ENCODE measurements around the gene MPRIP. TPM values are rescaled to one million over a fixed set of nuclear protein-coding genes. Genes with fewer than 3 reads are reported as not detected.

Gene MPRIP
- total and polyA plus RNA-seq, 12 donors, result 88.5 to 234 (median 175) TPM

GRCh38 chr17:17102176-17102575 is 59.9 kb downstream of the MPRIP start:
- intact Hi-C loops (cut with DNase I), result loop anchor here in 1 of 2 donors (5.0 kb wide), 1 partner anchor 50 kb away; no protein-coding TSS in a partner anchor
- 94 to 98% (median 95%) methylated on average over 3 to 6 of the region's 6 CpGs for WGBS, 4 donors
- Histone ChIP-seq H3K9me3 (replicated peaks in 1 of 3) (no peaks in the 10 kb centered on the region), H3K4me1 (replicated peaks in 1 of 2) (peaks cover 6 to 34% of the 10 kb centered on the region in 2 donors), H3K27ac (no peak overlapping the region), H3K27me3 (no peaks in the 10 kb centered on the region), H3K4me3 (no peak overlapping the region), H3K36me3 (replicated peaks in 1 of 2) (peaks cover 0 to 5% of the 10 kb centered on the region in 2 donors)
- TF ChIP-seq POLR2A (IDR thresholded peaks at IDR 0.05), result no peak
- TF ChIP-seq, protein P1, sequence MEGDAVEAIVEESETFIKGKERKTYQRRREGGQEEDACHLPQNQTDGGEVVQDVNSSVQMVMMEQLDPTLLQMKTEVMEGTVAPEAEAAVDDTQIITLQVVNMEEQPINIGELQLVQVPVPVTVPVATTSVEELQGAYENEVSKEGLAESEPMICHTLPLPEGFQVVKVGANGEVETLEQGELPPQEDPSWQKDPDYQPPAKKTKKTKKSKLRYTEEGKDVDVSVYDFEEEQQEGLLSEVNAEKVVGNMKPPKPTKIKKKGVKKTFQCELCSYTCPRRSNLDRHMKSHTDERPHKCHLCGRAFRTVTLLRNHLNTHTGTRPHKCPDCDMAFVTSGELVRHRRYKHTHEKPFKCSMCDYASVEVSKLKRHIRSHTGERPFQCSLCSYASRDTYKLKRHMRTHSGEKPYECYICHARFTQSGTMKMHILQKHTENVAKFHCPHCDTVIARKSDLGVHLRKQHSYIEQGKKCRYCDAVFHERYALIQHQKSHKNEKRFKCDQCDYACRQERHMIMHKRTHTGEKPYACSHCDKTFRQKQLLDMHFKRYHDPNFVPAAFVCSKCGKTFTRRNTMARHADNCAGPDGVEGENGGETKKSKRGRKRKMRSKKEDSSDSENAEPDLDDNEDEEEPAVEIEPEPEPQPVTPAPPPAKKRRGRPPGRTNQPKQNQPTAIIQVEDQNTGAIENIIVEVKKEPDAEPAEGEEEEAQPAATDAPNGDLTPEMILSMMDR (IDR thresholded peaks at IDR 0.05), result no peak
- no peak for DNase-seq

DNA sequence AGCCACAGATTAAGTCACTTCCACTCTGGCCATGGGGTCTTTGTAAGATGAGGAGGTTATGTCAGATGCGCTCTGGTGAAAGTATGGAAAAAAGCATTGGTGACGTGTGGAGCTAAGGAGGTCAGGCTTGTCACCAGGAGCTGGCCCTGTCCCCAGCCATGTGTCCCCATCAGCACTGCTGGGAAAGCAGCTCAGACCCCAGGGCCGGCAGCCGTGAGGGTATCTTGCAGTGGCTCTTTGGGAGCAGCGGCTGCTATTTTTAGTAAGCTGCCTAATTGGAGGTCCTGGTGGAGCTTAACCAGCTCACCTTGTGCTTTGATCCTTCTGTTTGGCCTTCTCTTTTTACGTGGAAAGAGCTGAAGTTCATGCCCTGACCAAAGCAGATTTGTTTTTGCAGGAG is 60.9 kb downstream of the MPRIP start:
- no peaks in the 10 kb centered on the region for H3K27me3 ChIP-seq
- WGBS, 4 donors, result 72 to 87% (median 83%) methylated on average over 6 of the region's 6 CpGs
- no peaks in the 10 kb centered on the region for H3K9me3 ChIP-seq (replicated peaks in 1 of 3)
- H3K4me1 ChIP-seq (replicated peaks in 1 of 2), result peaks cover 16 to 42% of the 10 kb centered on the region in 2 donors
- H3K36me3 ChIP-seq (replicated peaks in 1 of 2), result peaks cover 0 to 5% of the 10 kb centered on the region in 2 donors
- DNase-seq, result no peak
- H3K27ac ChIP-seq, result no peak overlapping the region
- no peak for TF ChIP-seq POLR2A (IDR thresholded peaks at IDR 0.05)
- no peak overlapping the region for H3K4me3 ChIP-seq
- intact Hi-C loops (cut with DNase I), result loop anchor here in 1 of 2 donors (5.0 kb wide), 1 partner anchor 51 kb away; no protein-coding TSS in a partner anchor

DNA sequence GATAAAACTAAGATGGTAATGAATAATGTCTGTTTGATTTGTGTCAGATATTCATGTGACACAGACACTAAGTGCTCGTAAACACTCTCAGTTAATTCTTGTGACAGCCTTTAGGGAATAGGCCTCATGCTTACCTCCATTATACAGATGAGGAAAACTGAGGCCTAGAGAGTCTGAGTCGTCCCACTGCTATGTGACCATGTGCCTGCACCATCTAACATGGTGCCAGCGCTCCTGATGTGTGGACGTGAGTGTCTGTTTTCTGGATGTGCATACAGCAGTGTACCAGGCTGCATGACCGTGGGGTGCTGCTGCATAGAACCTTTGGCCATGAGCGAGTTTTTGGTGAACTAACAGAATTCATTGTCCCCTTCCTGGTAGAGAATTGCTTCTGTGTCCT is 61.8 kb downstream of the MPRIP start:
- no peak for DNase-seq
- TF ChIP-seq POLR2A (IDR thresholded peaks at IDR 0.05), result no peak
- TF ChIP-seq, protein P1 (IDR thresholded peaks at IDR 0.05), result no peak
- H3K36me3 ChIP-seq (replicated peaks in 1 of 2), result peaks cover 0 to 5% of the 10 kb centered on the region in 2 donors
- H3K4me3 ChIP-seq, result no peak overlapping the region
- H3K4me1 ChIP-seq (replicated peaks in 1 of 2), result peaks cover 25 to 50% of the 10 kb centered on the region in 2 donors
- H3K27me3 ChIP-seq, result no peaks in the 10 kb centered on the region
- intact Hi-C loops (cut with DNase I), result loop anchor here in 1 of 2 donors (5.0 kb wide), 1 partner anchor 52 kb away; no protein-coding TSS in a partner anchor
- peak overlapping the region in 1 of 5 donors; percentile 21 for H3K27ac ChIP-seq
- no peaks in the 10 kb centered on the region for H3K9me3 ChIP-seq (replicated peaks in 1 of 3)
- WGBS, 4 donors, result 90 to 95% (median 91%) methylated on average over 2 to 6 of the region's 6 CpGs

- intact Hi-C loops (cut with DNase I), result loop anchor here in 1 of 2 donors (5.0 kb wide), 1 partner anchor 52 kb away; no protein-coding TSS in a partner anchor
- Histone ChIP-seq H3K9me3 (replicated peaks in 1 of 3) (no peaks in the 10 kb centered on the region), H3K36me3 (replicated peaks in 1 of 2) (peaks cover 0 to 5% of the 10 kb centered on the region in 2 donors), H3K27me3 (no peaks in the 10 kb centered on the region), H3K4me1 (replicated peaks in 1 of 2) (peaks cover 27 to 55% of the 10 kb centered on the region in 2 donors), H3K4me3 (no peak overlapping the region), H3K27ac (peak overlapping the region in 1 of 5 donors; percentile 21)
- DNase-seq, result no peak
- WGBS, 4 donors, result 69 to 86% (median 83%) methylated on average over 11 of the region's 11 CpGs
- TF ChIP-seq, protein P1 (IDR thresholded peaks at IDR 0.05), result no peak
- no peak for TF ChIP-seq POLR2A (IDR thresholded peaks at IDR 0.05)
Observed at GRCh38 chr17:17104494-17104893, 62.2 kb downstream of the MPRIP start.

DNA sequence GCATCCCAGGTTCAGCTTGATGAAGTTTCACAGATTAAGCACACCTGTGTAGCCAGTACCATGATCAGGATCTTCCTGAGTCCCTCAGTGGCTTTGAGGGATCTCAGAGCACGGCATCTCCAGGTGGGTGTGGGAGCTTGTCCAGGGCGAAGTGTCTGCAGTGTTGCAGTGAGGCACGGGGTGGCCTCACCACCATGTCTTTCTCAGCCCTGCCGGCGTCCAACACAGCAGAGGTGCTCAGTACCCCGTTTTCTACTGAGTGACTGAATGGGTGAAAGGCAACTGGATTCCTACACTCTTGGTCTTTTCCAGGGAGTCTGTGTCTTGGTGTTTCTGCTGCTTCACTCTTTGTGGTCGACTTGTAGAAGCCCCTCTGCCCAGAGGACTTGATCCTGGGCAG is 63.7 kb downstream of the MPRIP start:
- DNase-seq, result no peak
- intact Hi-C loops (cut with DNase I), result loop anchor here in 1 of 2 donors (5.0 kb wide), 1 partner anchor 54 kb away; no protein-coding TSS in a partner anchor
- Histone ChIP-seq H3K27me3 (no peaks in the 10 kb centered on the region), H3K36me3 (replicated peaks in 1 of 2) (peaks cover 0 to 5% of the 10 kb centered on the region in 2 donors), H3K4me3 (no peak overlapping the region), H3K9me3 (replicated peaks in 1 of 3) (no peaks in the 10 kb centered on the region), H3K4me1 (replicated peaks in 1 of 2) (peaks cover 27 to 68% of the 10 kb centered on the region in 2 donors), H3K27ac (peak overlapping the region in 3 of 5 donors; percentile 10 to 82 (median 76))
- TF ChIP-seq POLR2A (IDR thresholded peaks at IDR 0.05), result no peak
- TF ChIP-seq, protein P1 (IDR thresholded peaks at IDR 0.05), result no peak
- 90 to 99% (median 95%) methylated on average over 7 of the region's 7 CpGs for WGBS, 4 donors
